Activated CD4-positive, alpha-beta memory T cell treated with anti-CD3 and anti-CD28 coated beads for 36 hours (primary cell): ENCODE data around the gene SRPK3. TPM values are rescaled to one million over a fixed set of nuclear protein-coding genes. Genes with fewer than 3 reads are reported as not detected.
A peak's percentile ranks its signal among the peaks of the same experiment; 100 is the strongest.

Experiments
- CTCF ChIA-PET: fragments of 350-600 bp; sonication (Branson Sonifier 250); formaldehyde crosslinking; loops from one replicate; lab custom pipeline; 2021; ENCODE audit warnings: antibody characterized with exemption, inconsistent platforms; lab: Charles Lee
- POLR2A ChIA-PET: fragments of 350-600 bp; sonication (Branson Sonifier 250); formaldehyde crosslinking; loops from one replicate; lab custom pipeline; 2021; ENCODE audit warnings: antibody characterized with exemption; lab: Charles Lee
- DNase-seq: peaks from one replicate; pipeline ENCODE4 v3.0.0-alpha.2; 2020
- H3K27ac Mint-ChIP-seq: one replicate; pipeline ENCODE4 v1.8.0; 2021; ENCODE audit warnings: mixed read lengths
- H3K27me3 Mint-ChIP-seq: one replicate; pipeline ENCODE4 v1.8.0; 2021; ENCODE audit warnings: mixed read lengths
- H3K36me3 Mint-ChIP-seq: one replicate; pipeline ENCODE4 v1.8.0; 2021; ENCODE audit warnings: mixed read lengths
- H3K4me1 Mint-ChIP-seq: one replicate; pipeline ENCODE4 v1.8.0; 2021; ENCODE audit warnings: low read depth, mixed read lengths
- H3K4me3 Mint-ChIP-seq: one replicate; pipeline ENCODE4 v1.8.0; 2021; ENCODE audit warnings: mild to moderate bottlenecking, mixed read lengths
- H3K9me3 Mint-ChIP-seq: one replicate; pipeline ENCODE4 v1.8.0; 2021; ENCODE audit warnings: mixed read lengths
- intact Hi-C: fragments of 100-400 bp; cut with micrococcal nuclease; formaldehyde crosslinking; loops from one replicate; pipeline ENCODE4 v1.15.1; 2023
- total RNA-seq, 2 experiments: library from RNA; stranded (reverse); gene quantifications; one replicate each; pipeline ENCODE4 v1.2.3, GENCODE V29; 2021

The SRPK3 gene
- total RNA-seq, 2 experiments from 2014 or later: not detected

DNA sequence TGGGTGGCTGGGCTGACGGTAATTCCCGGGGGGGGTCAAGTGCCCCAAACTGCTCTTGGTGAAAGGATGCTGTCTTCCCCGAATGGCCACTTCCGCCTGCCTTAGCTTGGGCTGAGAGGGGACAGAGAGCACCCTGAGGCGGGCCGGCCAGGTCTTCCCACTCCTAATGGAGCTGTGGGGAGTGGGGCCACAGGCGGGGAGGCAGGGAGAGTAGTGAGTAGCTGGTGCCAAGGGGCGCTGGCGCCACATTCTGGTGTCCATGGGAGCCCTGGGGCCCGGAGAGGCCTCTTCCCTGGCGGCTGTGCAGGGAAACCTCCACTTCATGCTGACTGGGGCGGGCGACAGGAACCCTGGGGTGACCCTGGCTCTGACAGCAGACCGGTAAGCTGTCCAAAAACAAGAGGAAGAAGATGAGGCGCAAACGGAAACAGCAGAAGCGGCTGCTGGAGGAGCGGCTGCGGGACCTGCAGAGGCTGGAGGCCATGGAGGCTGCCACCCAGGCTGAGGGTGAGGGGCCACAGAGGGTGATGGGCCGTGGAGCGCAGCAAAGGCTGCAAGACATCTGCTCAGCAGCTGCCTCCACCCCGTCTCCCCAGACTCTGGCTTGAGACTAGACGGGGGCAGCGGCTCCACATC, 2.7 kb downstream of the SRPK3 start:
- no peak overlapping the region for H3K4me3 Mint-ChIP-seq
- no peak overlapping the region for H3K27ac Mint-ChIP-seq
- H3K36me3 Mint-ChIP-seq: peaks cover 4% of the 10 kb centered on the region
- POLR2A ChIA-PET: no interaction called here
- DNase-seq: no peak
- H3K9me3 Mint-ChIP-seq: no peaks in the 10 kb centered on the region
- intact Hi-C loops: no loop called here
- peaks cover 3% of the 10 kb centered on the region for H3K4me1 Mint-ChIP-seq
- peaks cover 8% of the 10 kb centered on the region for H3K27me3 Mint-ChIP-seq
- CTCF ChIA-PET: no interaction called here

DNA sequence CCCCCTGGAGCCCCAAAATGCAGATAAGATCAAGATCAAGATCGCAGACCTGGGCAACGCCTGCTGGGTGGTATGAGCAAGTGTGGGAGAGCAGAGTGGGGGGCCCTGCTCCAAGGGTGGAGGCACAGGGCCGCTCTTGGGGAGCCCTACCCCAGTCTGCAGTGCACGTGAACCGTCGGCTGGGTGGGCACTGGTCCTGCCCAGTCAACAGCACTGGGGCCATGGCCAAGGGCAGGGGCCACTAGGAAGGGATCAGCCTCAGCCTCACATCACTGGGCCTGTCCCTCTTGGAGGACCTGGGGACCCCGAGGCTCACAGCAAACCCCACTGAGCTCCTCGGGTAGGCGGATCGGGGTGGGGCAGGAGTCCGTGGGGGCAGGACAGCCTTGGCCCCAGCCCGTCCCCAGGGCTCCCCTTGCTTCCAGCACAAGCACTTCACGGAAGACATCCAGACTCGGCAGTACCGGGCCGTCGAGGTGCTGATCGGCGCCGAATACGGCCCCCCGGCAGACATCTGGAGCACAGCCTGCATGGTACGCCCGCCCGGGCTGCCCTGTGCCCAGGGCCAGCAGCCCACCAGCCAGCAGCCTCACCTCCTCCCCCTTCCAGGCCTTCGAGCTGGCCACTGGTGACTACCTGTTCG, 3.6 kb downstream of the SRPK3 start:
- no peaks in the 10 kb centered on the region for H3K9me3 Mint-ChIP-seq
- H3K27ac Mint-ChIP-seq: no peak overlapping the region
- DNase-seq: no peak
- peaks cover 4% of the 10 kb centered on the region for H3K36me3 Mint-ChIP-seq
- intact Hi-C loops: no loop called here
- no peak overlapping the region for H3K4me3 Mint-ChIP-seq
- peaks cover 3% of the 10 kb centered on the region for H3K4me1 Mint-ChIP-seq
- ChIA-PET POLR2A (no interaction called here), CTCF (no interaction called here)
- H3K27me3 Mint-ChIP-seq: peaks cover 8% of the 10 kb centered on the region

DNA sequence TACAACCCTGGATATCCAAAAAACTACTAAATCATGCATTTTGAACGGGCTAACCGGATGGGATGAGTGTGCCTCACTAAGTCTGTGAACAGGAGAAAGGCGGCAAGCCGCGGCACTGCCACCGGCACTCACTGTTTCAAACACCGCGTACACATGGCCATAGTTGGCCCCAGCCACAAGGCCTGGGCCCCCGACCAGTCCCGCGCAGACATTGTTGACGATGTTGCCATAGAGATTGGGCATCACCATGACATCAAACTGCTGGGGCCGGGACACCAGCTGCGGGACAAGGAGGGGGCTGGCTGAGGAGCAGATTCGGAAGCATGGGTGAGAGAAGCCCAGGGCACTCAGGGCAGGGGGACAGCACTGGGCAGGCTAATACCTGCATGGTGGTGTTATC, 5.8 kb downstream of the SRPK3 start:
- Mint-ChIP-seq H3K27ac (no peak overlapping the region), H3K4me3 (no peak overlapping the region), H3K36me3 (peaks cover 4% of the 10 kb centered on the region), H3K9me3 (no peaks in the 10 kb centered on the region), H3K4me1 (no peaks in the 10 kb centered on the region), H3K27me3 (no peaks in the 10 kb centered on the region)
- POLR2A ChIA-PET: no interaction called here
- no peak for DNase-seq
- intact Hi-C loops: no loop called here
- CTCF ChIA-PET: no interaction called here

DNA sequence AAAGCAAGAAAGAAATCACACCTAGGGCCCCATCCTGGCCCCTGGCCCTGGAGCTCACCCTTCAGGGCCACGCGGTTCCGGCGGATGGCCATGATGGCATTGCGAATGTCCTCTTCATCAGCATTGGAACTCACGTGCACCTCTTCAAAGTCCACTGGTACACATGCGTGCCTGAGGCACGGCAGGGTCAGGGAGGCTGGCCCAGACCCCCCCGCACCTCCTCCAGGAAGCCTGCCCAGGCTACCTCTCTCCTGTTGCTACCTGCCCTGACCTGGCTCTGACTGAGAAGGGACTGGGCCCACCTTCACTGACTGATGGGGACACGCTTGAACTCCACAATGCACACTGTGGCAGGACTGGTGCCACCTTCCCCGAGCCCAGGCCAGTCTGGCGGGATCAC, 8.8 kb downstream of the SRPK3 start:
- H3K36me3 Mint-ChIP-seq: peaks cover 4% of the 10 kb centered on the region
- H3K4me1 Mint-ChIP-seq: peaks cover 7% of the 10 kb centered on the region
- no peaks in the 10 kb centered on the region for H3K9me3 Mint-ChIP-seq
- no peaks in the 10 kb centered on the region for H3K27me3 Mint-ChIP-seq
- DNase-seq: no peak
- CTCF ChIA-PET: no interaction called here
- no peak overlapping the region for H3K27ac Mint-ChIP-seq
- H3K4me3 Mint-ChIP-seq: no peak overlapping the region
- POLR2A ChIA-PET: no interaction called here
- intact Hi-C loops: loop anchor here (5.0 to 10.0 kb wide), 4 partner anchors 65 to 648 kb away; partner anchors contain the start of genes ABCD1, BCAP31, GDI1 and HAUS7

DNA sequence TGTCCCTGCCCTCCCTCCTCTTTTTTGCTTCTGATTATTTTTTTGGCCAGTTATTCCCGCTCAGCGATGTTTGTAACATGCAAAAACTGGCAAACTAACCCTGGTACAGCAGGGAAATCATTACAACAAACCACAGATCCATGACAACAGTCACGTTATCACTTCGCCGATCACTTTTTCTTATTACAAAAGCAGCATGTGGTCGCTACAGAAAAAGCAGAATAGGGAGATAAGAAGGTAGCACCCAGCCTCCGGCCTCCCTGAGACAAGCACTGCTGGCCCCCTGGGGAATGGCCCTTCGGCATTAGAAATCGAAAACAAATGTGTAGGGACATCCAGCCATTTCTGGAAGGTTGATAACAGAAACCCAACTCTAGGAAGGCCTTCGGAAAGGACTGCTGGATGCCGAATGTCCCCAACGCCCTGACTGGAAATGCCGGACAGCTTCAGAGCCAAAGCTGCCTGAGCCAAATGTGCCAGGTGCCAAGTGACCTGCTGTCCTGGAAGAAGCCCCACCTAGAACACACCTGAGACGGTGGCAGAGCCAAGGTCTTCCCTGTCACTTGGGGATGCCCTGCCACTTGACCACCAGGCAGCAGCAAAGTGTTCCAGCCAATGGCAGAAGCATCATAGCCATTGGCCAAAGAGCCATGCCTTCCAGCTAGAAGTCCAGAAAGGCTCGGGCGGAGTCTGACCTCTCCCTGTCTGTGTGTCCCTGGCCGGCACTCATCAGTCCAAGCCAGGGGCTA, 10.4 kb downstream of the SRPK3 start:
- ChIA-PET CTCF (no interaction called here), POLR2A (no interaction called here)
- no peak overlapping the region for H3K27ac Mint-ChIP-seq
- intact Hi-C loops: loop anchor here (5.0 to 10.0 kb wide), 4 partner anchors 66 to 646 kb away; partner anchors contain the start of genes ABCD1, BCAP31, GDI1 and HAUS7
- H3K4me3 Mint-ChIP-seq: no peak overlapping the region
- no peaks in the 10 kb centered on the region for H3K27me3 Mint-ChIP-seq
- no peaks in the 10 kb centered on the region for H3K9me3 Mint-ChIP-seq
- H3K4me1 Mint-ChIP-seq: peaks cover 12% of the 10 kb centered on the region
- no peak for DNase-seq
- peaks cover 5% of the 10 kb centered on the region for H3K36me3 Mint-ChIP-seq

DNA sequence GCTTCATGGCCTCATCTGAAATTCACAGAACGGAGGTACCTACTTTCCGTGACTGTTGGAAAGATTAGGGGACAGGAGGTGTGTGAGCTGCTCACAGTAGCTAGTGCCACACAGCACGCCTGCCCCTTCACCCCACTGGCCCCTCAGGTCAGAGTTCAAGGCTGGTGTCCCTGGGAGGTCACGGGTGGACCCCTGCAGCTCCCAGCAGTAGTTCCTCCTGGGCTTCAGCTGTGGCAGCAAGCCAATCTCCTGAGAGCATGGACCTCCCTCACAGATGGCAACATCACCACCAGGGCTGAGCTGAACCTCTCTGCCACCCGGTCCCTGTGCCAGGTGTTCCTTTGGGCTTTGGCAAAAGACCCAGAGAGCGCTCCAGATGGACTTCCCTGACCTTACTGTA, 11.5 kb downstream of the SRPK3 start:
- ChIA-PET CTCF (no interaction called here), POLR2A (no interaction called here)
- H3K27ac Mint-ChIP-seq: no peak overlapping the region

DNA sequence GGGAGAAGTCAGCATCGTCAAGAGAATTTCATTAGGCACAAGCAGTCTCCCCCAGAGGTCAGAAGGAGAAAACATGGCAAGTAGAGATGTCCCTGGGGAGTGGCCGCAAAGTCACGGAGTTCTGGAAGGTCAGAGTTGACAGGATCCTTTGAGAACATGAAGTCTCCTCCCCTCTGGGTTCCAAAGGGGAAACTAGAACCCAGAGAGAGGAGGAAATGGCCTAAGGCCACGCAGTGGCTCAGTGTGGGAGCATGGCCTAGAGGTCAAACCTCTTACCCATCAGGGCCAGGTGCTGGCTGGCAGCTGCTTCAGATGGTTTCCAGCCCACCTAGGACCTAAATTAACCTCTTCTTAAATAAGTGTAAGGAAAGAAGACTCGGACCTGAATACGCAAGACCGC, 12.4 kb downstream of the SRPK3 start:
- Mint-ChIP-seq H3K27ac (peak overlapping the region; percentile 73), H3K4me1 (peaks cover 18% of the 10 kb centered on the region), H3K9me3 (no peaks in the 10 kb centered on the region), H3K36me3 (peaks cover 5% of the 10 kb centered on the region), H3K4me3 (peak overlapping the region; percentile 90), H3K27me3 (no peaks in the 10 kb centered on the region)
- ChIA-PET POLR2A (interaction anchor here (1.5 kb wide), 1 partner anchor 11 kb away, joined by 3 read pairs; no protein-coding TSS in a partner anchor), CTCF (interaction anchor here (1.3 kb wide), 1 partner anchor 30 kb away, joined by 3 read pairs; no protein-coding TSS in a partner anchor)
- intact Hi-C loops: loop anchor here (5.0 to 10.0 kb wide), 4 partner anchors 68 to 644 kb away; partner anchors contain the start of genes ABCD1, BCAP31, GDI1 and HAUS7
- no peak for DNase-seq

More for the DNA sequence above, 11.5 kb downstream of the SRPK3 start:
- Mint-ChIP-seq H3K27me3 (no peaks in the 10 kb centered on the region), H3K36me3 (peaks cover 5% of the 10 kb centered on the region), H3K4me3 (peak overlapping the region; percentile 90), H3K9me3 (no peaks in the 10 kb centered on the region), H3K4me1 (peaks cover 18% of the 10 kb centered on the region)
- DNase-seq: no peak
- intact Hi-C loops: loop anchor here (5.0 to 10.0 kb wide), 4 partner anchors 68 to 645 kb away; partner anchors contain the start of genes ABCD1, BCAP31, GDI1 and HAUS7

DNA sequence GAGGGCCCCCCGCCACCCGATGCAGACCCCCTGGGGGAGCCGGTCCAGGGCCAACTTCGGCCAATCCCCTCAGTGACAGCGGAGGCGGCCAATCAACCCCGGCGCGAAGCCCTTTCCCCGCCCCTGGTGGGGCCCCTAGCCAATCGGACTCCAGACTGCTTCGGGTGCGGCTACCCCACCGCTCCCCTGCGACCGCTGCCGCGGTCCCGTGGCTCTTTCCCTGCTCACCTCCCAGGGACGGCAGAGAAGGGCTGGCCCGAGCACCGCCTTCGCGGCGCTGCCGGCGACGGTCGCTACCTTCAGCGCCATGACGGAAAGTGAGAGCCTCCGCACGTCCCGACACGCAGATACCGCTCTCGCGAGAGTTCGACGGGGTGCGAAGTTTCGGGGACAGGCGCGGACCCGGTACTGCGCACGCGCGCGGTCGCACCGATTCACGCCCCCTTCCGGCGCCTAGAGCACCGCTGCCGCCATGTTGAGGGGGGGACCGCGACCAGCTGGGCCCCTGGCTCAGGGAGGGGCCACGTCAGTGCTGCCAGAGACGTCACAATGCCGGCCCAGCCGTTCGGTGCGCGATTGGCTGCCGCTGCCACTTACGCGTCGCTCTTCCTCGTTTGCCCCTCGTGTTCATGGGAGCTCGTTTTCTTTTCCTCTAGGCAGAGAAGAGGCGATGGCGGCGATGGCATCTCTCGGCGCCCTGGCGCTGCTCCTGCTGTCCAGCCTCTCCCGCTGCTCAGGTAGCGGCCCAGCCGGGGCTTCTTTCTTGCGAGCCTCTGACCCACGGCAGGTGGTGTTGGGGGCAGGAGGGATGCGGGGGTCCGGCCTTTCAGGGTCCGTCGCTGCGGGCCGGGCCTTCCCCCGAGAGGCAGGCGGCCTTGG, 13.4 kb downstream of the SRPK3 start, which contains the start of the genes IDH3G and SSR4:
Gene IDH3G (minus strand): TSS at position 358 of the 879 bp plus-strand sequence. CDS start 49 bp downstream, at position 309.
Gene SSR4 (plus strand): TSS at position 651 of the 879 bp plus-strand sequence. CDS start 20 bp downstream, at position 671.
- Mint-ChIP-seq H3K27ac (peak within 1 kb of the TSS; percentile 80), H3K4me1 (peaks cover 18% of the 10 kb centered on the region), H3K4me3 (peak within 1 kb of the TSS; percentile 90), H3K36me3 (peaks cover 5% of the 10 kb centered on the region), H3K27me3 (no peaks in the 10 kb centered on the region), H3K9me3 (no peaks in the 10 kb centered on the region)
- POLR2A ChIA-PET: interaction anchor here (0.9 to 1.6 kb wide), 4 partner anchors 12 to 131 kb away, joined by 3 to 17 read pairs (median 4); partner anchors contain the start of gene ARHGAP4
- intact Hi-C loops: loop anchor here (1.0 to 10.0 kb wide), 6 partner anchors 69 to 643 kb away; partner anchors contain the start of genes ABCD1, BCAP31, GDI1 and HAUS7
- CTCF ChIA-PET: interaction anchor here (0.8 to 1.3 kb wide), 7 partner anchors 28 to 153 kb away, joined by 3 to 6 read pairs (median 3); partner anchors contain the start of genes ARHGAP4 and SLC6A8
- DNase-seq: peak; percentile 95

DNA sequence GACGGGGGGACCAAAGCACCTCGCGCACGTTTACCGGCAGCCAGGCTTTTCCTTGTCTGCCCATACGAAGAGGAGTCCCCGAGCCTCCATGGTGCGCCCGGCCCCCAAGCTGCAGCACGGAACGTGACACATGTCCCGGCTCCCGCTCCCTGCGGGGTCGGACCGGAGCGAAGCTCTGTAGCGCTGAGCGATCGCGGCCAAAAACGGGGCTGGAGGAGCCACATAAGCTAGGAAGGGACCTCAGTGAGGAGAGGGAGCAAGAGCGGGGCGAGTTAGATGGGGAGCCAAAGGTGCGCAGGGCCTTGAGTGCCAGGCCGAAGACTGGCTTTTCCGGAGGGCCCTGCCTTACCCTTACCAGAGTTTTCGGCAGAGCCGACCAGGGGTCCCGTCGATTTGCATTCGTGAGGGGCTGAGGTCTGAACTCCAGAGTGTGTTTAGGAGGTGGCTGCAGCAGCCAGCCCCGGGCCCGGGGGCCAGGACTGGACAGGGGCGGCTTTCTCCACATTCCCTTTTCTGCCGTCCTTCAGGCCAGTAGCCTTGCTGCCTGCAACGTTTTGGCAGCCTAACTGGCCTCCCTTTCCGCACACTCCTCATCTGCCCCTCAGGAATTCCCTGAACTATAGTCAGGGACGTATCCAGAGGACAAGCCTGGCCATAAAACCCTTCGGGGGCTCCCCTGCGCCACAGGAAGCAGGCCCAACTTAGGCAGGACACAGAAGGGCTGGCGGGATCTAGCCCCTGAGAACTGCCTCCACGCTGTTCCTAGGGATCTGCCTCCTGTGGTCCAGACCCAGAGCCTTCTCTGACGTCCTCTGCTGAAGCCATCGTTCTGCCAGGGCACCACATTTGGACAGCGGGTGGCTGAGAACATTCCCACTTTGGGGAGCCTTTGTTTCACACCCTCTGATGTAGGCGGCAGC, 14.3 kb downstream of the SRPK3 start:
- peak overlapping the region; percentile 65 for H3K27ac Mint-ChIP-seq
- POLR2A ChIA-PET: interaction anchor here (0.9 to 1.6 kb wide), 4 partner anchors 13 to 130 kb away, joined by 3 to 17 read pairs (median 4); partner anchors contain the start of gene ARHGAP4
- peak overlapping the region; percentile 90 for H3K4me3 Mint-ChIP-seq
- H3K36me3 Mint-ChIP-seq: peaks cover 5% of the 10 kb centered on the region
- CTCF ChIA-PET: interaction anchor here (0.8 to 1.2 kb wide), 6 partner anchors 29 to 152 kb away, joined by 3 to 6 read pairs (median 3); partner anchors contain the start of genes ARHGAP4 and SLC6A8
- H3K9me3 Mint-ChIP-seq: no peaks in the 10 kb centered on the region
- H3K27me3 Mint-ChIP-seq: no peaks in the 10 kb centered on the region
- H3K4me1 Mint-ChIP-seq: peaks cover 18% of the 10 kb centered on the region
- intact Hi-C loops: loop anchor here (1.0 to 10.0 kb wide), 6 partner anchors 70 to 642 kb away; partner anchors contain the start of genes ABCD1, BCAP31, GDI1 and HAUS7
- DNase-seq: peak; percentile 38
